GM12878 (cell line): ENCODE data around the gene SLC35E4. TPM values are rescaled to one million over a fixed set of nuclear protein-coding genes. Genes with fewer than 3 reads are reported as not detected.

ENCODE experiments used
- ATF2 ChIP-seq: IDR thresholded peaks from 2 replicates; pipeline ENCODE4 v1.6.1; 2012; ENCODE audit warnings: low read length, inconsistent platforms
- BRCA1 ChIP-seq: IDR thresholded peaks from 2 replicates; pipeline ENCODE4 v1.6.1; 2011; ENCODE audit warnings: low read depth, low read length, improper control_type of control experiment
- CBX3 ChIP-seq: fragments of 200-600 bp; sonication (generic); IDR thresholded peaks from 2 replicates; pipeline ENCODE4 v1.6.1; 2016; ENCODE audit warnings: low read depth, borderline replicate concordance
- DPF2 ChIP-seq: fragments of 450-650 bp; IDR thresholded peaks from 2 replicates; pipeline ENCODE4 v1.6.1; 2017; ENCODE audit warnings: mild to moderate bottlenecking
- FOXM1 ChIP-seq: IDR thresholded peaks from 2 replicates; pipeline ENCODE4 v1.6.1; 2012; ENCODE audit warnings: low read depth, mild to moderate bottlenecking, inconsistent platforms, low read length, moderate library complexity
- GATAD2B ChIP-seq: fragments of 450-650 bp; conservative IDR thresholded peaks from 2 replicates; pipeline ENCODE4 v1.6.1; 2017; ENCODE audit warnings: low read depth, mild to moderate bottlenecking, moderate library complexity
- JUNB ChIP-seq: IDR thresholded peaks from 2 replicates; pipeline ENCODE4 v1.6.1; 2016; ENCODE audit warnings: antibody characterized with exemption, mild to moderate bottlenecking
- NKRF ChIP-seq: fragments of 450-650 bp; conservative IDR thresholded peaks from 2 replicates; pipeline ENCODE4 v1.6.1; 2017; ENCODE audit warnings: mild to moderate bottlenecking, moderate library complexity
- NR2C1 ChIP-seq: fragments of 450-650 bp; IDR thresholded peaks from 2 replicates; pipeline ENCODE4 v1.6.1; 2017; ENCODE audit warnings: antibody characterized with exemption, mild to moderate bottlenecking, moderate library complexity
- NR2C2 ChIP-seq: IDR thresholded peaks from 2 replicates; pipeline ENCODE4 v1.6.1; 2011; ENCODE audit warnings: borderline replicate concordance, low read depth; ENCODE audit not compliant: control insufficient read depth, insufficient read length
- PAX5 ChIP-seq: IDR thresholded peaks from 2 replicates; pipeline ENCODE4 v1.6.1; 2011; ENCODE audit warnings: low read depth, low read length, borderline replicate concordance
- SMAD1 ChIP-seq: fragments of 450-650 bp; IDR thresholded peaks from 2 replicates; pipeline ENCODE4 v1.6.1; 2018; ENCODE audit warnings: mild to moderate bottlenecking, low read depth; ENCODE audit not compliant: partially characterized antibody
- SMARCA5 ChIP-seq: fragments of 450-650 bp; IDR thresholded peaks from 2 replicates; pipeline ENCODE4 v1.6.1; 2017; ENCODE audit warnings: mild to moderate bottlenecking
- ZBED1 ChIP-seq: IDR thresholded peaks from 2 replicates; pipeline ENCODE4 v1.6.1; 2016; ENCODE audit warnings: borderline replicate concordance
- ZSCAN29 ChIP-seq: fragments of 450-650 bp; IDR thresholded peaks from 2 replicates; pipeline ENCODE4 v1.6.1; 2017; ENCODE audit warnings: mild to moderate bottlenecking, moderate library complexity
- polyA plus RNA-seq, 11 experiments: library from polyadenylated mRNA; depleted of rRNA in 4 of 11; unstranded in 6 of 11; stranded (reverse) in 5 of 11; fragments of >200 nt; fragmentation: Nextera tagmentation in 4 of 11; fragmentation: Illumina TruSeq in 1 of 11; extraction: Ambion mirVana in 4 of 11; extraction: Trizol in 1 of 11; gene quantifications; 1 replicate in 1 of 11; 2 replicates in 10 of 11; pipeline versions ENCODE4 v1.2.1 to v1.2.3, GENCODE V29; 2011 to 2016; ENCODE audit warnings: inconsistent platforms in 2 of 11, missing spikeins in 2 of 11, low read depth in 1 of 11
- total RNA-seq, 4 experiments: library from RNA; depleted of rRNA in 3 of 4; stranded (reverse); fragments of >200 nt in 3 of 4; fragmentation: Illumina TruSeq in 1 of 4; extraction: Trizol in 1 of 4; gene quantifications; 2 replicates each; pipeline versions ENCODE4 v1.2.1 to v1.2.3, GENCODE V29; 2013 to 2021
- TF ChIP-seq, protein P1 (sequence below): fragments of 450-650 bp; IDR thresholded peaks from 2 replicates; pipeline ENCODE4 v1.6.1; 2017; ENCODE audit warnings: mild to moderate bottlenecking, moderate library complexity

Gene SLC35E4
- total and polyA plus RNA-seq, 10 of the 15 experiments (the other 5 are each of a cell fraction or from before 2014, with no cell fraction given): 0.16 to 5.3 (median 2.9) TPM; not detected in 1

DNA sequence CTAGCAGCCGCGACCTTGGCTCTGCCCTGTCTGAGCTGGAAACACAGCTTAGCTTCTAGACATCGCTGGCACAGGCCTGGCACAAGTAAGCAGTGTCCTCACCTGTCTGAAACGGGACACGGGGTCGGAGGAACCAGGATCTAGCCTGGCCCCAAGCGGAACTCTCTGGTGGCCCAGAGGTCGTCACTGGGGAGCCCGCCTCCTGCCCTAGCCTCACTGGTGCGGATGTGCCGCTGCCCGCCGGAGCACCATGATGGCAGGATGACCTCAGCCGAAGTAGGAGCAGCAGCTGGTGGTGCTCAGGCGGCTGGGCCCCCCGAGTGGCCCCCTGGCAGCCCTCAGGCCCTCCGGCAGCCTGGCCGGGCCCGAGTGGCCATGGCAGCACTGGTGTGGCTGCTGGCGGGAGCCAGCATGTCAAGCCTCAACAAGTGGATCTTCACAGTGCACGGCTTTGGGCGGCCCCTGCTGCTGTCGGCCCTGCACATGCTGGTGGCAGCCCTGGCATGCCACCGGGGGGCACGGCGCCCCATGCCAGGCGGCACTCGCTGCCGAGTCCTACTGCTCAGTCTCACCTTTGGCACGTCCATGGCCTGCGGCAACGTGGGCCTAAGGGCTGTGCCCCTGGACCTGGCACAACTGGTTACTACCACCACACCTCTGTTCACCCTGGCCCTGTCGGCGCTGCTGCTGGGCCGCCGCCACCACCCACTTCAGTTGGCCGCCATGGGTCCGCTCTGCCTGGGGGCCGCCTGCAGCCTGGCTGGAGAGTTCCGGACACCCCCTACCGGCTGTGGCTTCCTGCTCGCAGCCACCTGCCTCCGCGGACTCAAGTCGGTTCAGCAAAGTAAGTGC, 871 bp downstream of the SLC35E4 start (continued):
- TF ChIP-seq ATF2 (no peak), JUNB (no peak), PAX5 (no peak), SMAD1 (no peak), ZBED1 (no peak), NR2C1 (no peak), DPF2 (peak; percentile 43; the same call in 1 of the 2 replicates), CBX3 (no peak), NKRF (peak; percentile 26; the same call in 1 of the 2 replicates), FOXM1 (no peak), GATAD2B (peak; percentile 62; the same call in 1 of the 2 replicates), BRCA1 (no peak), SMARCA5 (peak; percentile 67), NR2C2 (no peak), ZSCAN29 (no peak)
- TF ChIP-seq, protein P1, sequence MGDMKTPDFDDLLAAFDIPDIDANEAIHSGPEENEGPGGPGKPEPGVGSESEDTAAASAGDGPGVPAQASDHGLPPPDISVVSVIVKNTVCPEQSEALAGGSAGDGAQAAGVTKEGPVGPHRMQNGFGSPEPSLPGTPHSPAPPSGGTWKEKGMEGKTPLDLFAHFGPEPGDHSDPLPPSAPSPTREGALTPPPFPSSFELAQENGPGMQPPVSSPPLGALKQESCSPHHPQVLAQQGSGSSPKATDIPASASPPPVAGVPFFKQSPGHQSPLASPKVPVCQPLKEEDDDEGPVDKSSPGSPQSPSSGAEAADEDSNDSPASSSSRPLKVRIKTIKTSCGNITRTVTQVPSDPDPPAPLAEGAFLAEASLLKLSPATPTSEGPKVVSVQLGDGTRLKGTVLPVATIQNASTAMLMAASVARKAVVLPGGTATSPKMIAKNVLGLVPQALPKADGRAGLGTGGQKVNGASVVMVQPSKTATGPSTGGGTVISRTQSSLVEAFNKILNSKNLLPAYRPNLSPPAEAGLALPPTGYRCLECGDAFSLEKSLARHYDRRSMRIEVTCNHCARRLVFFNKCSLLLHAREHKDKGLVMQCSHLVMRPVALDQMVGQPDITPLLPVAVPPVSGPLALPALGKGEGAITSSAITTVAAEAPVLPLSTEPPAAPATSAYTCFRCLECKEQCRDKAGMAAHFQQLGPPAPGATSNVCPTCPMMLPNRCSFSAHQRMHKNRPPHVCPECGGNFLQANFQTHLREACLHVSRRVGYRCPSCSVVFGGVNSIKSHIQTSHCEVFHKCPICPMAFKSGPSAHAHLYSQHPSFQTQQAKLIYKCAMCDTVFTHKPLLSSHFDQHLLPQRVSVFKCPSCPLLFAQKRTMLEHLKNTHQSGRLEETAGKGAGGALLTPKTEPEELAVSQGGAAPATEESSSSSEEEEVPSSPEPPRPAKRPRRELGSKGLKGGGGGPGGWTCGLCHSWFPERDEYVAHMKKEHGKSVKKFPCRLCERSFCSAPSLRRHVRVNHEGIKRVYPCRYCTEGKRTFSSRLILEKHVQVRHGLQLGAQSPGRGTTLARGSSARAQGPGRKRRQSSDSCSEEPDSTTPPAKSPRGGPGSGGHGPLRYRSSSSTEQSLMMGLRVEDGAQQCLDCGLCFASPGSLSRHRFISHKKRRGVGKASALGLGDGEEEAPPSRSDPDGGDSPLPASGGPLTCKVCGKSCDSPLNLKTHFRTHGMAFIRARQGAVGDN: 0 out of 2 replicates have a peak, but pooled peaks have one; percentile 41
- TF ChIP-seq, all 136 proteins: peak for 7
